Pericardium fibroblast (primary cell): ENCODE data around the gene SHROOM2. TPM values are rescaled to one million over a fixed set of nuclear protein-coding genes. Genes with fewer than 3 reads are reported as not detected.

Experiments used
- total RNA-seq: library from RNA; depleted of rRNA; stranded (reverse); fragments of >200 nt; gene quantifications from 2 replicates; pipeline ENCODE4 v1.2.3, GENCODE V29; 2015

The SHROOM2 gene, protein sequence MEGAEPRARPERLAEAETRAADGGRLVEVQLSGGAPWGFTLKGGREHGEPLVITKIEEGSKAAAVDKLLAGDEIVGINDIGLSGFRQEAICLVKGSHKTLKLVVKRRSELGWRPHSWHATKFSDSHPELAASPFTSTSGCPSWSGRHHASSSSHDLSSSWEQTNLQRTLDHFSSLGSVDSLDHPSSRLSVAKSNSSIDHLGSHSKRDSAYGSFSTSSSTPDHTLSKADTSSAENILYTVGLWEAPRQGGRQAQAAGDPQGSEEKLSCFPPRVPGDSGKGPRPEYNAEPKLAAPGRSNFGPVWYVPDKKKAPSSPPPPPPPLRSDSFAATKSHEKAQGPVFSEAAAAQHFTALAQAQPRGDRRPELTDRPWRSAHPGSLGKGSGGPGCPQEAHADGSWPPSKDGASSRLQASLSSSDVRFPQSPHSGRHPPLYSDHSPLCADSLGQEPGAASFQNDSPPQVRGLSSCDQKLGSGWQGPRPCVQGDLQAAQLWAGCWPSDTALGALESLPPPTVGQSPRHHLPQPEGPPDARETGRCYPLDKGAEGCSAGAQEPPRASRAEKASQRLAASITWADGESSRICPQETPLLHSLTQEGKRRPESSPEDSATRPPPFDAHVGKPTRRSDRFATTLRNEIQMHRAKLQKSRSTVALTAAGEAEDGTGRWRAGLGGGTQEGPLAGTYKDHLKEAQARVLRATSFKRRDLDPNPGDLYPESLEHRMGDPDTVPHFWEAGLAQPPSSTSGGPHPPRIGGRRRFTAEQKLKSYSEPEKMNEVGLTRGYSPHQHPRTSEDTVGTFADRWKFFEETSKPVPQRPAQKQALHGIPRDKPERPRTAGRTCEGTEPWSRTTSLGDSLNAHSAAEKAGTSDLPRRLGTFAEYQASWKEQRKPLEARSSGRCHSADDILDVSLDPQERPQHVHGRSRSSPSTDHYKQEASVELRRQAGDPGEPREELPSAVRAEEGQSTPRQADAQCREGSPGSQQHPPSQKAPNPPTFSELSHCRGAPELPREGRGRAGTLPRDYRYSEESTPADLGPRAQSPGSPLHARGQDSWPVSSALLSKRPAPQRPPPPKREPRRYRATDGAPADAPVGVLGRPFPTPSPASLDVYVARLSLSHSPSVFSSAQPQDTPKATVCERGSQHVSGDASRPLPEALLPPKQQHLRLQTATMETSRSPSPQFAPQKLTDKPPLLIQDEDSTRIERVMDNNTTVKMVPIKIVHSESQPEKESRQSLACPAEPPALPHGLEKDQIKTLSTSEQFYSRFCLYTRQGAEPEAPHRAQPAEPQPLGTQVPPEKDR (N-terminal part only)
- total RNA-seq: 1.4 and 4.2 TPM in 2 replicates

DNA sequence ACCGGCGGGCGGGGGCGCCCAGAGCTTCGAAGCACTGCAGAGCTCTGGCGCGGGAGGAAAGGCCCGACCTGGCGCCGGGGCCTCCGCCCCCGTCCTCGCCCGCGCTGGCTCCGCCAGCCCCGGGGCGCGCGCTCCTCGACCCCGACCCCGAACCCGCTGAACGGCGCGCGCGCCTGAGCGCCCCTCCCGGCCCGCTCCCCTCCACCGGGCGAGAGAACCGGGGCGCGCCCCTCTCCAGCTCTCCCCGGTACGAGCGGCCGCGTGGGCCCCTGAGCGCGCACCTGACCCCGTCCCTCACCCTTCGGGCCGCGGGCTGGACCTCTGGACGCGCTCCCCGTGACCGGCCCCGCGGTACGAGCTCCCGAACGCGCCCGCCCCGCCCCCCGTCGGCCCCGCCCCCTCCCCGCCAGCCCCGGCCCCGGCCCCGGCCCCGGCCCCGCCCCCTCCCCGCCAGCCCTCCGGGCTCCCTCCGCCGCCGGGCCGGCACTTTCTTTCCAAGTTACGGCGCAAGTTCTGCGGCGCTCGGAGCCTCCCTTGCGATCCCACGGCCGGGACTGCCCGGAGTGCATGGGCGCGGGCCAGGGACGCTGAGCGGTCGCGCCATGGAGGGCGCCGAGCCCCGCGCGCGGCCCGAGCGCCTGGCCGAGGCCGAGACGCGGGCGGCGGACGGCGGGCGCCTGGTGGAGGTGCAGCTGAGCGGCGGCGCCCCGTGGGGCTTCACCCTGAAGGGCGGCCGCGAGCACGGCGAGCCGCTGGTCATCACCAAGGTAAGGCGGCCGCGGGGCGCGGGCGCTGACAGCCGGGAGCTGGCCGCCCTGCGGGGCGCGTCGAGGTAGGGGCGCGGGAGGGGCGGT is at the start of gene SHROOM2:
SHROOM2 (plus strand) TSS at position 486 of the 854 bp plus-strand sequence; CDS start at position 603, 117 bp downstream.

DNA sequence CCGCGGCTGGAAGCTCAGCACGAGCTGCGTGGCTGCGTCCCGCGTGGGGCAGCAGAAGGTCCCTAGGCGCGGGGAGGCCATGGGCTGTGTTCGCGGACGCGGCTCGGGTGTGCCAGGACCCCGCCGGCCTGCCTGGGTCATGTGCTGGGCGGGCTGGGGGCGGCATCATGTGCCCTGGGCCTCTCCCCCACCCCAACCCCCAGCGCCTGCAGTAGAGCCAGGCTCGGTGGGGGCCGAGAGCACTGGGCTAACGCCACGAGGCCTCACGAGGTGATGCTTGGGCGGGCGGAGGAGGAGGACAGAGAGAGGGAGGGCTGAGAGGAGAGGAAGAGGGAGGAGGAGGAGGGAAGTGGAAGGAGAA is 20.5 kb upstream of the SHROOM2 start, which contains the start of gene GPR143:
GPR143 (minus strand) TSS at position 111 of the 361 bp plus-strand sequence; CDS start at position 81, 30 bp downstream.

DNA sequence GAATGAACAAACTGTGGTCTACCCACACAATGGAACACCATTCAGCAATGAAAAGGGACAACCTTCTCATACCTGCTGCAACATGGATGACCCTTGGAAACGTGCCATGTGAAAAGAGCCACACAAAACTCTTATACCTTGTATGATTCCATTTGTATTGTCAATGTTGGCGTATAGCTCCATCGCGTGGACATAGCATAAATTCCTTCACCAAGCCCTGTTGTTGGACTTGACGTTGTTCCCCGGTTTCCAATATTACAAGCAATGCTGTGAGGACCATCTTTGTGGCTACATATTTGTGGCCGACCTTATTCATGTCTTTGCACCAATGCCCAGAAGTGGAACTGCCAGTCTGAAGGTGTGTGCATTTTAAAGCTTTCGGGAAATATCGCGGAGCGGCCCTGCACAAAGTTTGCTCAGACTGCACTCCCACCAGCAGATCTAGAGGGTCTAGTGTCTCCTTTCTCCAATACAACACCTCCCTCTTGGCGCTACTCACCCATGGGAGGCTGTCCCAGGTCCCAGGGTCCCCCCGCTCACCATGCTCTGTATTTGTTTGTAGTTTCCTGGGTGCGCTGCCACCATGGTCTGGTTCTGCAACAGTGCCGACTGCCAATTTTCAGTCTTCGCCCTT is 180.7 kb downstream of the SHROOM2 start, which contains the start of gene CLDN34:
CLDN34 (plus strand) TSS at position 584 of the 634 bp plus-strand sequence; CDS start at position 584, 0 bp downstream.

Other genes with a start within 250 kb of the SHROOM2 start
- 0.26 and 2.0 TPM in 2 replicates for gene GPR143, start 20.6 kb upstream of the SHROOM2 start, total RNA-seq
- not detected in 2 replicates for gene CLDN34, start 180.9 kb downstream of the SHROOM2 start, total RNA-seq